HTERT RPE-1 (cell line): ENCODE data around the gene STARD9.
"Not testable (repeated sequence)": the region's sequence is repeated elsewhere in the genome, so short reads cannot be mapped to it uniquely, and the experiment has no call there.

Experiments
- in situ Hi-C: fragments of 300-500 bp; cut with MboI; formaldehyde crosslinking; loops from 4 replicates; pipeline ENCODE4 v1.14.3; 2020; ENCODE audit warnings: low sequenced_read_pairs

The STARD9 gene

GRCh38 chr15:42584031-42584765 is 8.8 kb downstream of the STARD9 start:
- in situ Hi-C loops: no loop called here

GRCh38 chr15:42590619-42591237 is 15.3 kb downstream of the STARD9 start:
- in situ Hi-C loops: no loop called here

- in situ Hi-C loops: no loop called here
These were observed 16.0 kb downstream of the STARD9 start for GRCh38 chr15:42591238-42591934.

GRCh38 chr15:42592716-42593115 is 17.3 kb downstream of the STARD9 start:
- in situ Hi-C loops: no loop called here

- in situ Hi-C loops: no loop called here
These were observed 17.7 kb downstream of the STARD9 start for GRCh38 chr15:42593143-42593542.

- in situ Hi-C loops: no loop called here
These were observed 18.7 kb downstream of the STARD9 start for GRCh38 chr15:42594095-42594494.

- in situ Hi-C loops: no loop called here
These were observed 20.3 kb downstream of the STARD9 start for GRCh38 chr15:42595626-42596240.

- in situ Hi-C loops: not testable (repeated sequence)
These were observed 25.9 kb downstream of the STARD9 start for GRCh38 chr15:42601316-42601715.

- in situ Hi-C loops: no loop called here
These were observed 27.1 kb downstream of the STARD9 start for GRCh38 chr15:42602501-42602900.

- in situ Hi-C loops: no loop called here
These were observed 28.6 kb downstream of the STARD9 start for GRCh38 chr15:42603978-42604377.

GRCh38 chr15:42604894-42605744 is 29.7 kb downstream of the STARD9 start:
- in situ Hi-C loops: no loop called here

- in situ Hi-C loops: no loop called here
These were observed 30.4 kb downstream of the STARD9 start for GRCh38 chr15:42605796-42606195.

GRCh38 chr15:42608110-42608531 is 32.7 kb downstream of the STARD9 start:
- in situ Hi-C loops: no loop called here

GRCh38 chr15:42608752-42609488 is 33.5 kb downstream of the STARD9 start:
- in situ Hi-C loops: no loop called here

GRCh38 chr15:42611532-42611931 is 36.1 kb downstream of the STARD9 start:
- in situ Hi-C loops: no loop called here

- in situ Hi-C loops: no loop called here
These were observed 37.0 kb downstream of the STARD9 start for GRCh38 chr15:42612367-42612912.

GRCh38 chr15:42616107-42616506 is 40.7 kb downstream of the STARD9 start:
- in situ Hi-C loops: no loop called here

- in situ Hi-C loops: no loop called here
These were observed 44.4 kb downstream of the STARD9 start for GRCh38 chr15:42619656-42620371.

GRCh38 chr15:42621386-42621785 is 46.0 kb downstream of the STARD9 start:
- in situ Hi-C loops: no loop called here
